Omental fat pad (tissue), 4 donors: ENCODE measurements around the gene NSMF. TPM values are rescaled to one million over a fixed set of nuclear protein-coding genes. Genes with fewer than 3 reads are reported as not detected.

Source experiments
- ATAC-seq: fragments of 150-250 bp; one replicate; pipeline ENCODE4 v1.9.1; 2016; ENCODE audit warnings: mild to moderate bottlenecking, moderate library complexity; ENCODE audit not compliant: low FRiP score
- DNase-seq: peaks from one replicate; pipeline ENCODE4 v3.0.0-alpha.2; 2019; ENCODE audit warnings: low spot score
- CTCF ChIP-seq, 3 donors: fragments of 450-650 bp; IDR thresholded peaks; one replicate each; pipeline ENCODE4 v1.5.1; 2016 to 2017; ENCODE audit warnings: antibody characterized with exemption in 3 of 3, mild to moderate bottlenecking in 3 of 3, moderate library complexity in 2 of 3
- total RNA-seq, 4 donors: library from RNA; depleted of rRNA; stranded (reverse); fragments of >200 nt; gene quantifications; one replicate each; pipeline ENCODE4 v1.1.0, GENCODE V29; 2016

Gene NSMF
- total RNA-seq, 4 donors from 2014 or later: 29.6 to 59.9 (median 31.5) TPM

- no peak for TF ChIP-seq CTCF (IDR thresholded peaks at IDR 0.05)
Observed at GRCh38 chr9:137491735-137492432, 32.8 kb upstream of the NSMF start.

GRCh38 chr9:137490532-137491186 is 31.5 kb upstream of the NSMF start:
- ATAC-seq: no peak
- DNase-seq: no peak
- no peak for TF ChIP-seq CTCF (IDR thresholded peaks at IDR 0.05)

More at GRCh38 chr9:137491735-137492432, 32.8 kb upstream of the NSMF start:
- DNase-seq (no peak), ATAC-seq (no peak)

DNA sequence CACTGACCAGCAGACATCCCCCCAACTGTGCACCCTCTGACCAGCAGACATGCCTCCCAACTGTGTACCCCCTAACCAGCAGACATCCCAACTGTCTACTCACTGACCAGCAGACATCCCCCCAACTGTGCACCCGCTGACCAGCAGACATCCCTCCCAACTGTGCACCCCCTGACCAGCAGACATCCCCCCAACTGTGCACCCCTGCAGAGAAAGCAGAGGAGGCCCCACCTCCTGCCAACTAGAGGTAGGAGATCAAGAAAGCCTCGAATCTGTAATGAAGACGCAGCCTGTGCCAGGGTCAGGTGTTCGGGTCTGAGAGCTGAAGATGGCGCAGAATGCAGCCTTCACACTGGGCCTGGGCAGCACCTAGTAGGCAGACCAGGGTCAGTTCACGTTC is 29.8 kb upstream of the NSMF start:
- TF ChIP-seq CTCF (IDR thresholded peaks at IDR 0.05): no peak
- ATAC-seq: no peak
- no peak for DNase-seq

DNA sequence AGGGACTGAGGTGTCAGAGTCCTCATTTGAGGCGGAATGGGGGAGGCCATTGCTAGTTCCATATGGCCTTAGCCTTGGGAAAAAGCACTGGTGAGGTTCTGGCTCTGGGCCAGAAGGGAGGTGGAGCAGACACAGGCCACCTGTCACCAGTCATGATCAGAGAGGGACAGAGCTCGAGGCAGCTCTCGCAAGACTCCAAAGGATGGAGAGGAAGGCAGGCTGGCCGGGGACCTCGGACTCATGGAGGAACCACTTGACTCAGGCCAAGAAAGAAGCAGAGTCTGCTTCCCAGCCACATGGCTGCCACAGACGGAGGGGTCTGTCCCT is 29.2 kb upstream of the NSMF start:
- no peak for DNase-seq
- TF ChIP-seq CTCF (IDR thresholded peaks at IDR 0.05): no peak
- no peak for ATAC-seq

DNA sequence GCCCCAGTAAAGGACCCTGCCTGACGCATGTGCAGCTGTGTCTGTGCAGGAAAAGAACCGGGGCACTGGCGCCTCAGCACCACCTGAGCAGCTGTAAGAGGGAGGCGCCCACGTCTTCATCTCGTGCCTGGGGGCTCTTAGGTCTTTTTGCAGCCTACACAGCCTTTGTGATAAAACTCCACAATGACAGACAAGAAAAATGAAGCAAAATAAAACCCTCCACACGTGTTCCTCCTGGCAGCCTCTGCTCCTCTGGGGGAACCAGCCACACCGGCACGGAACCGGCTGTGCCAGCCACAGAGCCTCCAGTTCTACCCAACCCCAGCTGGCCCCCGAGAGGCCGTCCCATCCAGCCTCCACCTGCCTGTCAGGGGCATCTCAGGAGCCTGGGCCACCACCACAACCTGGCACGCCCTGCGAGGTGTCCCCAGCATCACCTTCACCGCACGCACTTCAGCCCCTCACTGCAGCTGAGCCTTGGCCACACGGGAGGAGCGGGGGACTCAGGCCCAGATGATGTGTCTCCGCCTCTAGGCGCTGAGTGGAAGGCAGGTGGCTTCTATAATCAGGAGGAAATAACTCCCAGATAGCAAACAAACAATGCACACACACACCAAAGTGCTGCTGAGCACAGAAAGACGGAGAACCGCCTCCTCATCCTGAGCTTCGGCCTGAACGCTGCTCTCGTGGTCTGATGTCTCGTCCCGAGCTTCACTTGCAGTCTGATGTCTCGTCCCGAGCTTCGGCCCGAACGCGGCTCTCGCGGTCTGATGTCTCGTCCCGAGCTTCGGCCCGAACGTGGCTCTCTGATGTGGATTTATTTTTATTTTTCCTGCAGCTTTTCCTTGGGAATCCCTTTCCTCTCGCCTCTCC is 28.6 kb upstream of the NSMF start:
- no peak for ATAC-seq
- TF ChIP-seq CTCF (IDR thresholded peaks at IDR 0.05): no peak
- DNase-seq: no peak

GRCh38 chr9:137486545-137487453 is 27.7 kb upstream of the NSMF start:
- no peak for ATAC-seq
- TF ChIP-seq CTCF (IDR thresholded peaks at IDR 0.05): no peak
- DNase-seq: no peak
